Smooth muscle cell (in vitro differentiated cells): ENCODE results near the gene MAP1S. TPM values are rescaled to one million over a fixed set of nuclear protein-coding genes. Genes with fewer than 3 reads are reported as not detected.

Experiments
- DNase-seq: peaks from one replicate; lab custom pipeline; 2025; ENCODE audit not compliant: unreplicated experiment; lab: John Stamatoyannopoulos, UW
- H2AFZ ChIP-seq: fragments of 200-600 bp; sonication (generic); 2 replicates; pipeline ENCODE4 v1.6.0; 2016; ENCODE audit warnings: antibody characterized with exemption, low read depth, mild to moderate bottlenecking
- H3F3A ChIP-seq: fragments of 200-600 bp; sonication (generic); 2 replicates; pipeline ENCODE4 v1.6.0; 2017; ENCODE audit warnings: antibody characterized with exemption, low read depth
- H3K27ac ChIP-seq: fragments of 200-600 bp; sonication (generic); 2 replicates; pipeline ENCODE4 v1.5.1; 2016; ENCODE audit warnings: low read depth, mild to moderate bottlenecking
- H3K27me3 ChIP-seq: fragments of 200-600 bp; sonication (generic); 2 replicates; pipeline ENCODE4 v1.6.1; 2016; ENCODE audit warnings: low read depth, mild to moderate bottlenecking
- H3K36me3 ChIP-seq: fragments of 200-600 bp; sonication (generic); 2 replicates; pipeline ENCODE4 v1.5.1; 2016; ENCODE audit warnings: low read depth
- H3K4me1 ChIP-seq: fragments of 200-600 bp; sonication (generic); 2 replicates; pipeline ENCODE4 v1.5.1; 2016; ENCODE audit warnings: low read depth
- H3K4me2 ChIP-seq: fragments of 200-600 bp; sonication (generic); 2 replicates; pipeline ENCODE4 v1.6.0; 2016; ENCODE audit warnings: mild to moderate bottlenecking
- H3K4me3 ChIP-seq: fragments of 200-600 bp; sonication (generic); 2 replicates; pipeline ENCODE4 v1.5.1; 2016; ENCODE audit warnings: mild to moderate bottlenecking
- H3K79me2 ChIP-seq: fragments of 200-600 bp; sonication (generic); 2 replicates; pipeline ENCODE4 v1.6.0; 2016; ENCODE audit warnings: low read depth, mild to moderate bottlenecking
- H3K9ac ChIP-seq: fragments of 200-600 bp; sonication (generic); 2 replicates; pipeline ENCODE4 v1.6.0; 2016; ENCODE audit warnings: low read depth
- H3K9me3 ChIP-seq: fragments of 200-600 bp; sonication (generic); replicated peaks from 2 replicates; pipeline ENCODE4 v1.5.1; 2016; ENCODE audit warnings: low read depth
- H4K20me1 ChIP-seq: fragments of 200-600 bp; sonication (generic); 2 replicates; pipeline ENCODE4 v1.6.0; 2016; ENCODE audit warnings: low read depth
- CTCF ChIP-seq: fragments of 200-600 bp; sonication (generic); IDR thresholded peaks from 2 replicates; pipeline ENCODE4 v1.5.1; 2017; ENCODE audit warnings: borderline replicate concordance, mild to moderate bottlenecking, antibody characterized with exemption; ENCODE audit not compliant: insufficient read depth, poor library complexity, severe bottlenecking
- WGBS: methylation state at CpG from one replicate; pipeline ENCODE4 v1.1.7; 2016; ENCODE audit warnings: low lambda C conversion rate; 5-methylcytosine and 5-hydroxymethylcytosine counted together
- polyA plus RNA-seq: library from polyadenylated mRNA; unstranded; fragments of >200 nt; fragmentation: Nextera tagmentation; extraction: Ambion mirVana; gene quantifications from 2 replicates; pipeline ENCODE4 v1.2.1, GENCODE V29; 2016
- total RNA-seq: library from RNA; depleted of rRNA; stranded (reverse); fragments of >200 nt; gene quantifications from 2 replicates; pipeline ENCODE4 v1.2.3, GENCODE V29; 2014

MAP1S gene
- total and polyA plus RNA-seq, 2 experiments from 2014 or later = 10.2 to 62.1 TPM

DNA sequence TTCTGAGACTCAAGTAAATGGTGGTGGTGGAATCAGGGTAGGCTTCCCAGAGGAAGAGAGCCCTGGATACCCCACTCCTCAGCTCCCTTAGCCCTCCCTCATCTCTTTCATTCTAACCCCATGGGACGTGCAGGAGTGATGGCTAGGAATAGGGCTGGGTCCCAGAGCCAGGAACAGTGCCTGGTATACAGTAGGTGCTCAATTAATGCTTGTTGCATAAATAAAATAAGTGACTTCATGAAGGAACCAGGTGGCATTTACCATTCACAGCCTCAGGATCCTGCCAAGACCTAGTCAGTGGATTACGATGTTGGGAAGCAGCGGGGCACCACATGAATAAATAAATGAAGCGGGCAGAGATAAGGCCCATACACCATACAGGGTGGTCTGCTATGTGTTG is 35.0 kb upstream of the MAP1S start:
- Histone ChIP-seq H3K36me3 (no peaks in the 10 kb centered on the region), H4K20me1 (no peaks in the 10 kb centered on the region), H3K79me2 (no peaks in the 10 kb centered on the region), H2AFZ (no peak overlapping the region), H3K4me3 (no peak overlapping the region), H3K27me3 (peaks cover 26% of the 10 kb centered on the region), H3K4me1 (peaks cover 16% of the 10 kb centered on the region), H3K9ac (no peak overlapping the region), H3F3A (no peaks in the 10 kb centered on the region), H3K9me3 (no peaks in the 10 kb centered on the region), H3K4me2 (no peak overlapping the region), H3K27ac (no peak overlapping the region)
- 81% methylated on average over 4 of the region's 4 CpGs for WGBS
- no peak for DNase-seq
- no peak for TF ChIP-seq CTCF

DNA sequence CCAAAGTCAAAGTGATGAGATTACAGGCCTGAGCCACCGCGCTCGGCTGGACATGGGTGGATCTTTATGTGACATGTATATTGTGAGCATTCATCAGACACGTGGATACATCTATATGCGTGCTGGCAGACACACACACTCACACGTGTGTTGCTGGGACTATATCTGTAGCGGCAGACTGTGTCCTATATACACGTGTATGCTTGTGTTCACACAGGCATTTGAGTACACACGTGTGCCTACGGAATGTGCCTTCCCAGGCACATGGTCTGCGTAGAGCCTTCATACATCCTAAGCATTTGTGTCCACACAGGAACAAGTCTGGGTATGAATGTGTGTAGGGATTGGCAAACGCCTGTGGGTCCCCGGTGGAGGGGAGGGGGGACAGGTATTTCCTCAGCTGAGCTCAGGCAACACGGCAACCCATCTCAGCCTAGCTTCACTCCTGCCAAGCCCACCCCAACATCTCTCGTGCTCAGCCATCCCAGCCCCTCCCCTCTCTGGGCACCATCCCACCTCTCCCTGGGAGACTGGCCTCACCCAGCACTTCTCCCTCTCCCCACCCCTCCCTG is 33.7 kb upstream of the MAP1S start:
- Histone ChIP-seq H3F3A (no peaks in the 10 kb centered on the region), H3K4me3 (no peak overlapping the region), H3K27me3 (peaks cover 26% of the 10 kb centered on the region), H3K9ac (no peak overlapping the region), H3K4me2 (peak overlapping the region; percentile 84), H2AFZ (no peak overlapping the region), H3K9me3 (no peaks in the 10 kb centered on the region), H3K79me2 (no peaks in the 10 kb centered on the region), H3K36me3 (no peaks in the 10 kb centered on the region), H4K20me1 (no peaks in the 10 kb centered on the region), H3K27ac (no peak overlapping the region), H3K4me1 (peaks cover 6% of the 10 kb centered on the region)
- DNase-seq = no peak
- no peak for TF ChIP-seq CTCF
- WGBS = 80% methylated on average over 12 of the region's 15 CpGs

DNA sequence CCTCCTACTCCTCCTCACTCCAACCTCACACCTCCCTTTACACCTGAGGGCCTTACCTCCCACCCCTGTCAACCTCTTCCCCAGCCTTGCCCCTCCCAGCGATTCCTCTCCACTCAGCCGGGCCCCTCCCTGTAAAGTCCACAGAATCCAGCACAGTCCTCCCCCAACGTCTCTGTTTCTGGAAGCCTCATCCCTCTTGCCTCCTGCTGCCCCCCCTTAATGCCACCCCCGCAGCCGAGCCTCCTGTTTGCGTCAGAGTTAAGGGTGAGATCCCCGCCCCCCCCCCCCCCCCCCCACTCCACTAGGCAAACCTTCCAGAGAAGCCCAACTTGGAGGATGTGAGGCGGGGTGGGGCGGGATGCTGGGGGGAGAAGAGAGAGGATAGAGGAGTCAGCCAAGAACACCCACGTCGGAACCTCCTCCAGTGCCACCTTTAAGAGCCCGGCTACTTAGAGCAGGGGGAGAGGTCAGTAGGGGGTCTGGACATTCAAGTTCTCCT is 33.2 kb upstream of the MAP1S start:
- 4% methylated on average over 8 of the region's 12 CpGs for WGBS
- Histone ChIP-seq H3K4me3 (peak overlapping the region; percentile 32), H3K79me2 (no peaks in the 10 kb centered on the region), H3K4me2 (peak overlapping the region; percentile 84), H3K9me3 (no peaks in the 10 kb centered on the region), H3K27me3 (peaks cover 26% of the 10 kb centered on the region), H3K36me3 (no peaks in the 10 kb centered on the region), H3F3A (no peaks in the 10 kb centered on the region), H2AFZ (no peak overlapping the region), H3K9ac (no peak overlapping the region), H3K27ac (no peak overlapping the region), H4K20me1 (no peaks in the 10 kb centered on the region), H3K4me1 (peaks cover 5% of the 10 kb centered on the region)
- TF ChIP-seq CTCF = no peak
- no peak for DNase-seq

GRCh38 chr19:17686592-17687024 is 32.7 kb upstream of the MAP1S start:
- WGBS = 2% methylated on average over 14 of the region's 28 CpGs
- DNase-seq = no peak
- H3K4me1 ChIP-seq = peaks cover 5% of the 10 kb centered on the region
- H4K20me1 ChIP-seq = no peaks in the 10 kb centered on the region
- H3K9me3 ChIP-seq = no peaks in the 10 kb centered on the region
- peak overlapping the region; percentile 32 for H3K4me3 ChIP-seq
- H3K4me2 ChIP-seq = peak overlapping the region; percentile 84
- peaks cover 26% of the 10 kb centered on the region for H3K27me3 ChIP-seq
- no peaks in the 10 kb centered on the region for H3K36me3 ChIP-seq
- no peak overlapping the region for H3K27ac ChIP-seq
- H3K9ac ChIP-seq = no peak overlapping the region
- no peak overlapping the region for H2AFZ ChIP-seq
- no peak for TF ChIP-seq CTCF
- no peaks in the 10 kb centered on the region for H3K79me2 ChIP-seq
- no peaks in the 10 kb centered on the region for H3F3A ChIP-seq
